DND-41 (cell line): Measurements from ENCODE around the gene NPW.

Experiments
- ATAC-seq: fragments of 200-7000 bp; cut with Tn5 transposase; 3 replicates; pipeline ENCODE4 v1.9.1; 2021; ENCODE audit warnings: low read depth; ENCODE audit not compliant: insufficient read depth
- DNase-seq: peaks from one replicate; pipeline ENCODE4 v3.0.0-alpha.2; 2020
- H2AFZ ChIP-seq: 2 replicates; pipeline ENCODE4 v1.6.0; 2012; ENCODE audit warnings: low read depth, low read length
- H3K27ac ChIP-seq: 2 replicates; pipeline ENCODE4 v1.5.1; 2012; ENCODE audit warnings: low read length, inconsistent platforms
- H3K27me3 ChIP-seq: fragments of 200-600 bp; sonication (generic); 2 replicates; pipeline ENCODE4 v1.6.0; 2012; ENCODE audit warnings: low read length, mild to moderate bottlenecking, inconsistent platforms; ENCODE audit not compliant: insufficient read depth, poor library complexity
- H3K36me3 ChIP-seq: 2 replicates; pipeline ENCODE4 v1.5.1; 2012; ENCODE audit warnings: low read length, inconsistent platforms; ENCODE audit not compliant: insufficient read depth
- H3K4me1 ChIP-seq: 2 replicates; pipeline ENCODE4 v1.5.1; 2012; ENCODE audit warnings: mild to moderate bottlenecking, low read length; ENCODE audit not compliant: insufficient read depth
- H3K4me2 ChIP-seq: 2 replicates; pipeline ENCODE4 v1.6.0; 2012; ENCODE audit warnings: mild to moderate bottlenecking, moderate library complexity, low read length, inconsistent platforms; ENCODE audit not compliant: insufficient read depth
- H3K4me3 ChIP-seq, 2 experiments: fragments of 200-600 bp in 1 of 2; shearing (Covaris generic) in 1 of 2; 2 replicates each; pipeline ENCODE4 v1.5.1; 2012 to 2016; ENCODE audit warnings: inconsistent platforms in 2 of 2, low read length in 2 of 2, mild to moderate bottlenecking in 2 of 2, low read depth in 1 of 2, moderate library complexity in 1 of 2
- H3K79me2 ChIP-seq: 2 replicates; pipeline ENCODE4 v1.6.0; 2012; ENCODE audit warnings: low read length, inconsistent platforms; ENCODE audit not compliant: insufficient read depth
- H3K9ac ChIP-seq: 2 replicates; pipeline ENCODE4 v1.6.0; 2012; ENCODE audit warnings: low read depth, mild to moderate bottlenecking, inconsistent platforms, low read length, moderate library complexity
- H3K9me3 ChIP-seq: 2 replicates; pipeline ENCODE4 v1.5.1; 2012; ENCODE audit warnings: low read length, moderate library complexity, mild to moderate bottlenecking, inconsistent platforms; ENCODE audit not compliant: insufficient read depth, severe bottlenecking
- H4K20me1 ChIP-seq: 2 replicates; pipeline ENCODE4 v1.6.0; 2012; ENCODE audit warnings: low read length; ENCODE audit not compliant: insufficient read depth
- CTCF ChIP-seq: IDR thresholded peaks from 2 replicates; pipeline ENCODE4 v1.5.1; 2012; ENCODE audit warnings: borderline replicate concordance, low read length, moderate library complexity, mild to moderate bottlenecking; ENCODE audit not compliant: poor library complexity, severe bottlenecking; ENCODE audit errors: extremely low read depth
- EZH2 ChIP-seq: IDR thresholded peaks from 3 replicates; pipeline ENCODE4 v1.6.1; 2012; ENCODE audit warnings: borderline replicate concordance, low read depth, mild to moderate bottlenecking, moderate library complexity, low read length, inconsistent platforms; ENCODE audit not compliant: severe bottlenecking

The NPW gene

DNA sequence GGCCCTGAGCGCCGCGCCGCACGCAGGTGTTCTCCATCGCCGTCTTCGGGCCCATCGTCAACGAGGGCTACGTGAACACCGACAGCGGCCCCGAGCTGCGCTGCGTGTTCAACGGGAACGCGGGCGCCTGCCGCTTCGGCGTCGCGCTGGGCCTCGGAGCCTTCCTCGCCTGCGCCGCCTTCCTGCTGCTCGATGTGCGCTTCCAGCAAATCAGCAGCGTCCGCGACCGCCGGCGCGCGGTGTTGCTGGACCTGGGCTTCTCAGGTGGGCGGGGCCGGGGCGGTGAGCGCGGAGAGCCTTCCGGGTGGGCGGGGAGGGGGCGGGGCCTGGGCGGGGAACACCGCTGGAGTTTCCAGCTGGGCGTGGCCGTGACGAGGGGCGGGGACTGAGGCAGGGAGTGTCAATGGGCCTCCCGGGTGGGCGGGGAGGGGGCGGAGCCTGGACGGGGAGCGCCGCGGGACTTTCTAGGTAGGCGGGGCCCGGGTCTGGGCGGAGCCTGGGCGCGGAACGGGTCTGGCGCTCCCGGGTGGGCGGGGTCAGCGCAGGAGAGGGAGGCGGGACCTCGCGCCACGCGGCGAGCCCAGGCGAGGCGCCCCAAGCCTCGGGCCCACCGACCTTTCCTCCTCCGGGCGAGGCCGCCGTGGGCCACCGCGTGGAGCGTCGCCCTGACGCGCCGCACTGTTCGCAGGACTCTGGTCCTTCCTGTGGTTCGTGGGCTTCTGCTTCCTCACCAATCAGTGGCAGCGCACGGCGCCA, 27.5 kb upstream of the NPW start:
- ATAC-seq (no peak), DNase-seq (no peak)
- Histone ChIP-seq H3K4me3 (no peak overlapping the region), H3K4me1 (no peaks in the 10 kb centered on the region), H3K36me3 (peaks cover 6% of the 10 kb centered on the region; the same call in 1 of the 2 replicates), H3K27ac (no peak overlapping the region), H3K27me3 (no peaks in the 10 kb centered on the region), H4K20me1 (0 out of 2 replicates have a peak, but pooled peaks cover 5% of the 10 kb centered on the region), H3K9me3 (no peaks in the 10 kb centered on the region), H2AFZ (no peak overlapping the region), H3K4me2 (no peak overlapping the region), H3K79me2 (no peaks in the 10 kb centered on the region), H3K9ac (no peak overlapping the region)
- no peak for TF ChIP-seq CTCF
- no peak for TF ChIP-seq EZH2

DNA sequence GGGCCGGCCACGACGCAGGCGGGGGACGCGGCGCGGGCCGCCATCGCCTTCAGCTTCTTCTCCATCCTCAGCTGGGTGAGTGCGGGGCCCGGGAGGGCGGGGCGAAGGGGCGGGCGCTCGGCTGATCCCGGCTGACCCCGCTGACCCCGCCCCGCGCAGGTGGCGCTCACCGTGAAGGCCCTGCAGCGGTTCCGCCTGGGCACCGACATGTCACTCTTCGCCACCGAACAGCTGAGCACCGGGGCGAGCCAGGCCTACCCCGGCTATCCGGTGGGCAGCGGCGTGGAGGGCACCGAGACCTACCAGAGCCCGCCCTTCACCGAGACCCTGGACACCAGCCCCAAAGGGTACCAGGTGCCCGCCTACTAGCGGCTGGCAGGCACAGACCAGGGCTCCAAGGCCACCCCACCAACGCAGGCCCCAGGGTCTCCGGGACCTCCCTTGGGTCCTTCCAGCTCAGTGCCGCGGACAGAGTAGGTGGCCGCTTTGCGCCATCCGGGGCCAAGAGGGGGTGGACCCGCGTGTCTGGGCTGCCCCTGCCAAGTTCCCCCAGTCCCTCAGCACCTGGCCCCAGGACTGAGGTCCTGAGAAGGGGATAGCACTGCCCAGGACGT, 26.8 kb upstream of the NPW start:
- DNase-seq, result no peak
- Histone ChIP-seq H4K20me1 (0 out of 2 replicates have a peak, but pooled peaks cover 5% of the 10 kb centered on the region), H3K9me3 (no peaks in the 10 kb centered on the region), H3K79me2 (no peaks in the 10 kb centered on the region), H3K27ac (no peak overlapping the region), H3K4me2 (no peak overlapping the region), H2AFZ (no peak overlapping the region), H3K4me3 (no peak overlapping the region), H3K4me1 (no peaks in the 10 kb centered on the region), H3K27me3 (no peaks in the 10 kb centered on the region), H3K36me3 (peaks cover 10% of the 10 kb centered on the region), H3K9ac (no peak overlapping the region)
- ATAC-seq, result no peak
- TF ChIP-seq EZH2 (no peak), CTCF (no peak)

DNA sequence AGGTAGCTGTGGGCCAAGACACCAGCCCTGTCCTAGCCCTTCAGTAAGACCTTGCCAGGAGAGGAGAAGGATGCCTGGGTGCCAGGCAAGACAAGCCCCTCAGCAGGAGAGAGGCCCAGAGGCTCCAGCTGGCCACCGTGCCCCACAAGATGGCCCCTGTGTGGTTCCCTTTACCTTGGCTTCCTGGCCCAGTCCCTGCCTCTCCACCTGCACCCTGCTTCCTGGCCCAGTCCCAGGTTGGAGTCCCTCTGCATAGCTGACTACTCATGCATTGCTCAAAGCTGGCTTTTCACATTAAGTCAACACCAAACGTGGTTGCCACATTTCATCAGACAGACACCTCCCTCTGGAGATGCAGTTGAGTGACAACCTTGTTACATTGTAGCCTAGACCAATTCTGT, 25.9 kb upstream of the NPW start:
- Histone ChIP-seq H2AFZ (no peak overlapping the region), H3K9me3 (no peaks in the 10 kb centered on the region), H3K36me3 (peaks cover 19% of the 10 kb centered on the region), H4K20me1 (0 out of 2 replicates have a peak, but pooled peaks cover 5% of the 10 kb centered on the region), H3K4me3 (no peak overlapping the region), H3K79me2 (no peaks in the 10 kb centered on the region), H3K27me3 (no peaks in the 10 kb centered on the region), H3K9ac (no peak overlapping the region), H3K4me2 (no peak overlapping the region), H3K4me1 (no peaks in the 10 kb centered on the region), H3K27ac (no peak overlapping the region)
- no peak for ATAC-seq
- TF ChIP-seq CTCF (no peak), EZH2 (no peak)
- DNase-seq, result no peak
